H9 (cell line): ENCODE data around the gene JARID2. TPM values are rescaled to one million over a fixed set of nuclear protein-coding genes. Genes with fewer than 3 reads are reported as not detected.

Experiments used
- DNase-seq: peaks from one replicate; pipeline ENCODE4 v3.0.0-alpha.2; 2017
- H2AFZ ChIP-seq: one replicate; pipeline ENCODE4 v1.6.1; 2013; ENCODE audit warnings: mild to moderate bottlenecking, low read length, control low read depth, moderate library complexity
- H2AK5ac ChIP-seq: 2 replicates; pipeline ENCODE4 v1.6.1; 2013; ENCODE audit warnings: low read length, control low read depth, mixed read lengths; ENCODE audit not compliant: insufficient read length
- H2BK120ac ChIP-seq: one replicate; pipeline ENCODE4 v1.6.1; 2013; ENCODE audit warnings: low read depth, mild to moderate bottlenecking, low read length, control low read depth, inconsistent platforms; ENCODE audit not compliant: poor library complexity, severe bottlenecking
- H2BK12ac ChIP-seq: 2 replicates; pipeline ENCODE4 v1.6.1; 2013; ENCODE audit warnings: low read length, control low read depth, mixed read lengths, low read depth; ENCODE audit not compliant: insufficient read length
- H2BK15ac ChIP-seq: 2 replicates; pipeline ENCODE4 v1.6.1; 2013; ENCODE audit warnings: low read depth, low read length, control low read depth
- H2BK20ac ChIP-seq: one replicate; pipeline ENCODE4 v1.6.1; 2013; ENCODE audit warnings: low read depth, mild to moderate bottlenecking, low read length, control low read depth, inconsistent platforms; ENCODE audit not compliant: poor library complexity, severe bottlenecking
- H2BK5ac ChIP-seq: 2 replicates; pipeline ENCODE4 v1.6.1; 2013; ENCODE audit warnings: low read length, control low read depth, mixed read lengths; ENCODE audit not compliant: insufficient read length
- H3K14ac ChIP-seq: 2 replicates; pipeline ENCODE4 v1.6.1; 2013; ENCODE audit warnings: low read length, control low read depth; ENCODE audit not compliant: insufficient read depth
- H3K18ac ChIP-seq: 2 replicates; pipeline ENCODE4 v1.6.1; 2013; ENCODE audit warnings: low read depth, mild to moderate bottlenecking, mixed read lengths, low read length, control low read depth; ENCODE audit not compliant: insufficient read length
- H3K23ac ChIP-seq: 2 replicates; pipeline ENCODE4 v1.6.1; 2013; ENCODE audit warnings: low read length, control low read depth, mixed read lengths, low read depth; ENCODE audit not compliant: insufficient read length
- H3K23me2 ChIP-seq: 2 replicates; pipeline ENCODE4 v1.6.1; 2013; ENCODE audit warnings: low read depth, mild to moderate bottlenecking, mixed read lengths, low read length, control low read depth; ENCODE audit not compliant: insufficient read length, poor library complexity, severe bottlenecking
- H3K27ac ChIP-seq: 2 replicates; pipeline ENCODE4 v1.5.1; 2013; ENCODE audit warnings: low read length, control low read depth, mixed read lengths, low read depth; ENCODE audit not compliant: insufficient read length
- H3K27me3 ChIP-seq: 2 replicates; pipeline ENCODE4 v1.6.1; 2013; ENCODE audit warnings: low read length, control low read depth, inconsistent platforms; ENCODE audit not compliant: insufficient read depth
- H3K4ac ChIP-seq: 2 replicates; pipeline ENCODE4 v1.6.1; 2013; ENCODE audit warnings: low read depth, mild to moderate bottlenecking, control low read depth, inconsistent platforms, low read length, moderate library complexity
- H3K4me1 ChIP-seq: 2 replicates; pipeline ENCODE4 v1.6.1; 2013; ENCODE audit warnings: low read length, control low read depth, inconsistent platforms; ENCODE audit not compliant: insufficient read depth
- H3K4me2 ChIP-seq: 2 replicates; pipeline ENCODE4 v1.6.1; 2013; ENCODE audit warnings: low read length, control low read depth, mixed read lengths; ENCODE audit not compliant: insufficient read length, insufficient read depth
- H3K56ac ChIP-seq: 2 replicates; pipeline ENCODE4 v1.6.1; 2013; ENCODE audit warnings: low read depth, mild to moderate bottlenecking, mixed read lengths, low read length, control low read depth; ENCODE audit not compliant: insufficient read length
- H3K79me1 ChIP-seq: 2 replicates; pipeline ENCODE4 v1.6.1; 2013; ENCODE audit warnings: low read depth, mild to moderate bottlenecking, moderate library complexity, low read length, control low read depth, inconsistent platforms; ENCODE audit not compliant: insufficient read depth, poor library complexity, severe bottlenecking
- H3K79me2 ChIP-seq: 2 replicates; pipeline ENCODE4 v1.6.1; 2013; ENCODE audit warnings: low read length, control low read depth, inconsistent platforms; ENCODE audit not compliant: insufficient read depth
- H3K9ac ChIP-seq: 2 replicates; pipeline ENCODE4 v1.6.1; 2013; ENCODE audit warnings: low read length, control low read depth, mixed read lengths; ENCODE audit not compliant: insufficient read length; ENCODE audit errors: extremely low read depth
- H3K9me3 ChIP-seq: one replicate; pipeline ENCODE4 v1.6.1; 2013; ENCODE audit warnings: low read depth, low read length, inconsistent platforms; ENCODE audit not compliant: control insufficient read depth
- H3T11ph ChIP-seq: one replicate; pipeline ENCODE4 v1.6.1; 2013; ENCODE audit warnings: mild to moderate bottlenecking, low read length, control low read depth, inconsistent platforms
- H4K20me1 ChIP-seq: one replicate; pipeline ENCODE4 v1.6.1; 2013; ENCODE audit not compliant: control insufficient read depth, insufficient read length, insufficient read depth
- H4K5ac ChIP-seq: 2 replicates; pipeline ENCODE4 v1.6.1; 2013; ENCODE audit warnings: low read depth, mild to moderate bottlenecking, mixed read lengths, low read length, control low read depth; ENCODE audit not compliant: insufficient read length
- H4K8ac ChIP-seq: replicated peaks from 2 replicates; pipeline ENCODE4 v1.6.1; 2013; ENCODE audit warnings: low read length, control low read depth, mixed read lengths, low read depth; ENCODE audit not compliant: insufficient read length
- H4K91ac ChIP-seq: 2 replicates; pipeline ENCODE4 v1.6.1; 2013; ENCODE audit warnings: low read depth, mild to moderate bottlenecking, moderate library complexity, mixed read lengths, low read length, control low read depth; ENCODE audit not compliant: insufficient read length
- H3K27ac Mint-ChIP-seq, 3 experiments: 2 replicates in 2 of 3; 3 replicates in 1 of 3; pipeline ENCODE4 v1.8.0; 2020 to 2021; ENCODE audit warnings: mixed read lengths in 3 of 3, mild to moderate bottlenecking in 1 of 3, moderate library complexity in 1 of 3
- H3K27me3 Mint-ChIP-seq: 2 replicates; pipeline ENCODE4 v1.8.0; 2021; ENCODE audit warnings: low read depth, mild to moderate bottlenecking, moderate library complexity, mixed read lengths
- H3K36me3 Mint-ChIP-seq, 3 experiments: 2 replicates in 2 of 3; 3 replicates in 1 of 3; pipeline ENCODE4 v1.8.0; 2020 to 2021; ENCODE audit warnings: low read depth in 3 of 3, mixed read lengths in 3 of 3; ENCODE audit not compliant: insufficient read depth in 1 of 3
- H3K4me1 Mint-ChIP-seq, 2 experiments: 2 replicates each; pipeline ENCODE4 v1.8.0; 2020; ENCODE audit warnings: mixed read lengths in 2 of 2
- H3K4me3 Mint-ChIP-seq, 2 experiments: 2 replicates in 1 of 2; 3 replicates in 1 of 2; pipeline ENCODE4 v1.8.0; 2020 to 2021; ENCODE audit warnings: mild to moderate bottlenecking in 2 of 2, mixed read lengths in 2 of 2, moderate library complexity in 1 of 2
- H3K9me3 Mint-ChIP-seq, 2 experiments: 2 replicates in 1 of 2; 3 replicates in 1 of 2; pipeline ENCODE4 v1.8.0; 2020; ENCODE audit warnings: mild to moderate bottlenecking in 2 of 2, mixed read lengths in 2 of 2, moderate library complexity in 1 of 2
- CTCF ChIP-seq: fragments of 200-600 bp; sonication (generic); conservative IDR thresholded peaks from 3 replicates; pipeline ENCODE4 v1.8.0; 2021; ENCODE audit warnings: antibody characterized with exemption, mild to moderate bottlenecking
- WGBS: extraction: QIAGEN DNeasy Blood & Tissue Kit; methylation state at CpG from one replicate; pipeline ENCODE4 v1.1.7; 2013; ENCODE audit warnings: missing lambda C conversion rate, low lambda C conversion rate, mixed read lengths; ENCODE audit not compliant: insufficient read length; ENCODE audit errors: extremely low coverage; 5-methylcytosine and 5-hydroxymethylcytosine counted together
- total RNA-seq: library from RNA; stranded (reverse); gene quantifications from 2 replicates; pipeline ENCODE4 v1.2.1, GENCODE V29; 2021

The JARID2 gene
- total RNA-seq, 1 experiment from 2014 or later, result 174 TPM

DNA sequence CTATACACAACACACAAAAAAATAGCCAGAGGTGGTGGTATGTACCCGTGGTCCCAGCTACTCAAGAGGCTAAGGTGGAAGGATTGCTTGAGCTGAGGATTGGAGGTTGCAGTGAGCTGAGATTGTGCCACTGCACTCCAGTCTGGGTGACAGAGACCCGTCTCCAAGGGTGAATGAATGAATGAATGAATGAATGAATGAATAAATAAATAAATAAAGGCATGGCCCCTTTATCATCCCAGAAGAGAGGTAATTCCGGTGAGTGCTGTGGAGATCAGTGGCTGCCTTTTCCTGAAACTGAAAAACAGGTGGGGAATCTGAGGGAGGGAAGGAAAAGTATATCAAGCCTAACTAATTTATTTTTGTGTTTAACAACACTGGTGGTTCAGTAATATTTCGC, 90.0 kb downstream of the JARID2 start:
- Histone ChIP-seq H2BK120ac (no peak overlapping the region), H4K20me1 (no peaks in the 10 kb centered on the region), H3K4me1 (peaks cover 24% of the 10 kb centered on the region), H2AK5ac (no peak overlapping the region), H4K5ac (no peak overlapping the region), H4K8ac (no peak overlapping the region), H3K56ac (no peak overlapping the region), H2BK12ac (no peak overlapping the region), H2BK5ac (no peak overlapping the region), H3K23ac (no peak overlapping the region), H3K14ac (no peak overlapping the region), H3K27me3 (no peaks in the 10 kb centered on the region), H3K4me2 (no peak overlapping the region), H3T11ph (no peak overlapping the region), H2BK15ac (no peak overlapping the region), H3K79me1 (no peaks in the 10 kb centered on the region), H2AFZ (no peak overlapping the region), H3K27ac (no peak overlapping the region), H3K79me2 (peaks cover 89% of the 10 kb centered on the region), H3K9ac (no peak overlapping the region), H4K91ac (no peak overlapping the region), H2BK20ac (no peak overlapping the region), H3K9me3 (no peaks in the 10 kb centered on the region), H3K18ac (no peak overlapping the region), H3K23me2 (no peaks in the 10 kb centered on the region), H3K4ac (no peak overlapping the region)
- Mint-ChIP-seq H3K4me3 (peak overlapping the region in 1 of 2 experiments; percentile 50; a peak in 1 of 5 replicates), H3K4me1 (peaks cover 73 to 74% of the 10 kb centered on the region in 2 experiments), H3K9me3 (no peaks in the 10 kb centered on the region), H3K27me3 (no peaks in the 10 kb centered on the region; the same call in 1 of the 2 replicates), H3K36me3 (peaks cover 0 to 6% (median 3%) of the 10 kb centered on the region in 3 experiments; a peak in 3 of 7 replicates), H3K27ac (peak overlapping the region in 1 of 3 experiments; percentile 97; a peak in 1 of 7 replicates)
- DNase-seq, result no peak
- WGBS, result no CpG with 5 or more reads among the region's 4 CpGs
- no peak for TF ChIP-seq CTCF
